DMS114 treated with DMSO at 0.1 percent for 48 hours (cell line): Measurements from ENCODE around the gene NAV2.
"Not testable (repeated sequence)": the region's sequence is repeated elsewhere in the genome, so short reads cannot be mapped to it uniquely, and the experiment has no call there.

Experiments used
- DNase-seq: peaks from one replicate; lab custom pipeline; 2025; ENCODE audit not compliant: unreplicated experiment; lab: John Stamatoyannopoulos, UW

The NAV2 gene

DNA sequence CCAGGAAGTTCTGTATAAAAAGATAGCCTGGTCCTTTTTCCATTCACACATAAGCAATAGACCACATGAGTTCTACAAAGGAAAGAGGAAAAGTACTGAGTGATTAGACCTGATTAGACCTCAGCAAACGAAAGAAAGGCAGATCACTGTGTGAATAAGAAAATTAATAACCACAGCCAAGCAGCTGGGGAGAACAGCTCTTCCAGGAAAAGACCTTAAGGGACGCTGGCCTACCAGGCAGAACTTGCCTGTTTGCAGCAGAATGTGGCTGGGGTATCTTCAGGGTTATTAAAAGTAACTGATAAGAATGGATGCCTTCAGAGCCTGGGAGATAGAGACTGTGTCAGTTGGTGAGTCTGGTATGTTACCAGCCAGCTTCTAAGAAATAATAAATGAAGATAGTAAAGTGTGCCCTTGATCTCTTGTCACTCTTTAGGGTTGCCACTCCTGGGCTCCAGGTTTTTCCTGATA lies 274.7 kb downstream of the NAV2 start:
- DNase-seq = no peak

DNA sequence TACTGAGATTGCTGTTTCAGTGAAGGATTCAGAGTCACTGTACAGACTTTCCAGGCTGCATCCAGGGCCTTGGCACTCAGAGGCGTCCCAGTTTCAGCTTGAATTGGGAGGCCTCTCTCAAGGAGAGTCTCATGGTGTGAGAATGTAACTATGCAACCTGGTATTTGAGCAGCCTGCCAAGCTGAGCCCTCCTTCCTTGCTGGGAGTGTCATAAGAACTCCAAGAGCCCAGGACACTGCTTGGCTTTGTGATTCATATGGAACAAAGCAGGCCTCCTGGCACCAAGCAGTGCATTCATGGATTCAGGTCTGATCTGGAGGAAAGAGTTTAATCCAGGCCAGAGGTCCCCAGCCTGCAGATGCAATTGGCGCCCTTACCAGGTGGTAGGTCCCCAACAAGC lies 276.0 kb downstream of the NAV2 start:
- no peak for DNase-seq

DNA sequence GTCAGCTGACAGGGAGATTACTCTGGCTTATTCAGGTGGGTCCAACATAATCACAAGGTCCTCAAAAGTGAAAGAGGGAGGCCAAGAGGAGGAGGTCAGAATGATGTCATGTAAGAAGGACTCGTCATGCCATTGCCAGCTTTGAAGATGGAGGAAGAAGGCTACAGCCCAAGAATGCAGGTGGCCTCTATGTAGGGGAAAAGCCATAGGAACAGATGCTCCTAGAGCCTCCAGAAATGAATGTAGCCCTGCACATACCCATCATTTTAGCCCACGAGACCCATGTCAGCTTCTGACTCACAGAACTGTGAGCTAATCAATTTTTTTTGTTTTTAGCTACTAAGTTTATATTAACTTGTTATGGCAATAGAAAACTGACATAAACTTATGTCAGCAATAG lies 276.6 kb downstream of the NAV2 start:
- DNase-seq = no peak

DNA sequence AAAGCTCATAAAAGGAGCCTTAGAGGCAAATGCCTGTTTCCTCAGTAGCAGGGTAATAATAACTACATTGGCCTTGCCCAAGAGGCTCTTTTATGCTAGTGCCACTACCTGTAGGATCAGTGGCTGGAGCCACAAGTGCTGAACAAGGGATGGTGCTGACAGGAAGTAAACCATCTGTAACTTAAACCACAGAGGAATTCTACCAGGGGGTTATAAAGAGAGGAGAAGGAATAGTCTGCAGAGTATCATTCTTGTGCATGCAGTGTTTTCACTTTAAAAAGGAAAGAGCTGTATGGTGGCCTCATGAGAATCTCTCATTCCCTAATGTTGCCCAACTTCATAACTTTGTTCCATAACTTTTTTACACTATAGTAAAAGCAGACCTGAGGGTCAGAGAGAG lies 279.5 kb downstream of the NAV2 start:
- DNase-seq = no peak

DNA sequence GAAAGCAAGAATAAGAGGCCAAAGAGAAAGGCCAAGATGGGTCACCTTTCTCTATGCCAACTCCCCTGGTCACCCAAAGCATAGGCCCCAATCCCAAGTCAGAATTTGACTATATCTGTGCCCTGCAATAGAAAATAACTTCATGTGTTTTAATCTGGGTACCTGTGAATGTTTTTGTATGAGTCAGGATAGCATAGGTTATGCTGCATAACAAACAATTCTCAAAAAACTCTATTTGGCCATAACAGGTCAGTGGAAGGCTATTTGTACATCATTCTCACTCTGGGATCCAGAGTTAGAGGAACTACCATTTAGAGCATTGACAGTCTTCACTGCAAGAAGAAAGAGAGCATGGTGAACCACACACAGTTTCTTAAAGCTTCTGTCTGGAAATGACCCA lies 280.4 kb downstream of the NAV2 start:
- no peak for DNase-seq

DNA sequence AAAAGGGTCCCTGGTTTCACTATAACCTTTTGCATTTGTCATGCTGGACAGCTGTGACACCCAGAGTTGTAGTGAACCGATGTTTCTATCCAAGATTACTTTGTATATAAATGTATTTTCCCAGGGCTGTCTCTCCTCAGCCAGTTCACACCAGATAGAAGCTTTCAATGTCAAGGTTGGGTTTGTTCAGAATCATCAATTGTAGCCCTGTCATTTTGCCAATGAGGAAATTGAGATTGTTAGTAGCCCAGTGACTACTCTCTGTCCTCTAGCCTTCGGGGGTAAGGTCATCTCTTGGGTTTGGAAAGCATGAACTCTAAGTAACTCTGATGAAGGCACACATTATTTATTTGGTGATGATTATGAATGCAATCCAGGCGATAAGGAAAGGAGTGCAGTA lies 282.0 kb downstream of the NAV2 start:
- no peak for DNase-seq

DNA sequence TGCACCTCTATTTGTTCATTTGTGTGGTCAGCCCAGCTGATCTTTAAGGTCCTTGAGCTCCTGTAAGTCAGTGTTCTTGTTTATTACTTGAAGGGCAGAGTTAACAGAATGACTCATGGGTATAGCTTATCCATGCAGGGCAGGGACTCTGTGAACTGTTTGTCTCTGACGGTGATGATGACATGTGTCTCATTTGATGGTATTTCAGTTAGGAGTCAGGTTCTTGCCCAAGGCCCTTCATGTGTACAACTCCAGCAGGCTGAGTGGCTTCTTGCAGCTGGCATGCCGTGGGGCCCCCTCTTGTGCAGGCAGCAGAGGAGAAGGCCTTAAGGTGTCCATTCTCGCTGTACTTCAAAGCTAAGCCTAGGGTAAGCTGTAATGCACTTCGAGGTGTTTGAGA lies 282.5 kb downstream of the NAV2 start:
- no peak for DNase-seq

DNA sequence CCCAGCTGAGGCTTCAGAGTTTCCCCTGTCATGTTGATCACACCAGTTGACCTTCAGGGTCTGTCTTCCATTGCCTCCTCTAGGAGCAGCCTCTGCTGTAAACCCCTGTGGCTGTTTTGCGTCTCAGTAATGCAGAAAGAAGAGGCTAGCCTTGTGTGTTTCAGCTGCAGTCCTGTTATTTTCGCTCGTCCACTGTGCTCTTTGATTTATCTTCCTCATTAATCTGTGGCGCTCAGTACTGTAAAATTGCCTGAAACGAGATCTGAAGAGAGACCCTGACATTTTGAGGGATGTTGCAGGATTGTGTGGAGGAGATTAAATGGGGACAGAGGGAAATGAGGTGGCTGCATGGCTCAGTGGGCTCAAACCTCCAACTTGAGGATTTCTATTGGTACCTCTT lies 283.9 kb downstream of the NAV2 start:
- DNase-seq = no peak

DNA sequence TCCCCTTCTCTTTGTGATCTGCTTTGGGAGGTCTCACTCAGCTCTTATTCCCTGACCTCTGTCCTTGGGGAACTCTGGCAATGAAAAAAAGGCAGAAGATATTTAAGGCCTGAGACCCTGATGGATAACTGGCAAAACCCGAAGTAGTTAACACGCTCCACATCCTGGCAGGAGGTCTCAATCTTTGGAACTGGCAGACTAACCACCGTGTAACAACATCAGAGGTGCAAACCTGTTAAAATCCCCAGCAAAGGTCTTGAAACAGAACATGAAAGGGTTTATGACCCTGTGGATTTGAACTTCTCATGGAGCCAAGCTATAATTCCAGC lies 287.3 kb downstream of the NAV2 start:
- DNase-seq = no peak

DNA sequence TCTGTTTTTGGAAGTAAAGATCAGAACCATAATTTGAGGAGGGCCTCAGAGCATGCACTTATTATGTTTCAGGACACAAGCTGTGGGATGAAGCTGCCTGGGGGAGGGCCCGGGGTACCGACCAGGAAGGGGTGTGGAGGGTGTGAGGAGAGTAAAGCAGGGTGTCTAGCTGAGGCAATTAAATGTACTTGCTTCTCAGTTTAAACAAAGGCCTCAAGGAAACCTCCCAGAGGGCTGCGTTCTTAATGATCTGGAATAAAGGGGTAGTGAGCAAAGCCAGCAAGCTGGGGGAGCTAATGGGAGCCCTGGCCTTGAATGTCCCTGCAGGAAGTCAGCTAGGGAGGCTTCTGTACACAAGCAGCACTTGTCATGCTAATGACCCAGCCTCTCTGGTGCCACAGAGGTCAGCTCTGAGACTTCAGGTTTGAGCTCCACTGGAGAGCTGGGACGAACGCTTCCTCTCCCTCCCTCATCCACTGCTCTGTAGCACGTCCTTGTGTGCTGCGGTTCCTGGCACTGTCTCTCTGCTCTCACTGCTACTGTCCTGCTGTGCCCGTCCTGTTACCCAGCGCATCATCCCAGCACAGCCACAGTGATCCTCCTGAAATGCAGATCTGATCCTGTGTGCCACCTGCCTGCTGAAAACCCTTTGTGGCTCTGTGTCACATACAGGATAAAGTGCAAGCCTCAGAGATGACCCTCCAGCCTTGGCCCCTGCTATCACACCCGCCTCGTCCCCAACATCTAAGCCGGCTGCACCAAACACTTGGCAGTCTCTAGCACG lies 287.9 kb downstream of the NAV2 start:
- DNase-seq = no peak

DNA sequence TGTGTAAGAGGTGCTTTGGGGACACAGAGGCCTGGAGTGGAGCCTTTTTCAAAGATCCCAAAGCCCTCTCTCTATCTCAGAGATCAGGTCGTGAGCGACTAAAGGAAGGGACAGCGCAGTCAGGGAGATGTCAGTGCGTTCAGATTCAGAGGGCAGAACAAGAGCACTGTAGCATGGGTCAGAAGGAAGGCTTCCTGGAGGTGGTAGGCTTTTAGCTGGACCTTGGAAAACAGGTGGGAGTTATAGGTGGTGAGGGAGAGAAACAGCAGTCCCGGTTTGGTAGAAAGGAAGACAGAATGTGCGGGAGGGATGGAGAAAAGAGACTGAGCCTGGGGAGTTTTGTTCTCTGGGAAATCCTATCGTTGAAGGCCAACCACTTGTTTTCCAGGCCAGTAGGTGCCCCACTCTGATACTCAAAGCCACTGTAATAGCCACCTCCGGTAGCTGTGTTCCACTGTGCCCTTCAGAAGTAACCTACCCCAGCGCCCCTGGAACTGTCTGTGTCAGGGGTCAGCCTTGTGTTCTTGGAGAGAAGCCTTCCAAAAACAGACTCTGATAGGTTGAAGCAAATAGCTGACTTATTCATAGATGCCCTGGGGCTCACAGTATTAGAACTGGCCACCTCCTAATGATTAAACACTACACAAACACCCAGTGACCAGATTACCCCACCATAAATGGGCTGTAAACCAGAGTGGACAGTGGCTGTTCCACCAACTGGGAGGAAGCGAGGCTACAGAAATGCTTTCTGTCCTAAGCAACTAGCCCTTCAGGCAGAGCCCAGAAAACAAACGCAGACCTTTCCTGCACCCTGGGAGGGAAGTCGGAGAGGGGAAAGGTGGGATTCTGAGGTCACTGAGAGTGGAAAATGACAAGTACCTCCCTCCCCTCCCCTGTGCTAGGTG lies 289.9 kb downstream of the NAV2 start:
- DNase-seq = no peak

DNA sequence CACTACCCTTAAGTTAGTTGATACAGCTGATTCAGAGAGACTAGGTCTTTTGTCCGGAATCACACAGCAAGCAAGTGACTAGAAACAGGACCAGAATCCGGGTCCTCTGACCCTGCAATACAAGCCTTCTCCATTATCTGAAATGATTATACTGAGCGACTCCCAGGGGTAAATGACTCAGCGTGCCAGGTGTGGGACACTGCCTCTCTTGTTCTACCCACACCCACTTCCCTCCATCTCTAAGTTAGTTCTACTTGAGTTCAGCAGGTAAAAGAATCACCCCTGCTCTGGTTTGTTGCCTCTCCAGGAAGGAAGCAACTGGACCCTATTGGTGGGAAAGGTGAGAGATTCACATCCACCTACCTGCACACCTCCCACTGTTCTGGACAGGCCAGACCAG lies 290.7 kb downstream of the NAV2 start:
- no peak for DNase-seq

DNA sequence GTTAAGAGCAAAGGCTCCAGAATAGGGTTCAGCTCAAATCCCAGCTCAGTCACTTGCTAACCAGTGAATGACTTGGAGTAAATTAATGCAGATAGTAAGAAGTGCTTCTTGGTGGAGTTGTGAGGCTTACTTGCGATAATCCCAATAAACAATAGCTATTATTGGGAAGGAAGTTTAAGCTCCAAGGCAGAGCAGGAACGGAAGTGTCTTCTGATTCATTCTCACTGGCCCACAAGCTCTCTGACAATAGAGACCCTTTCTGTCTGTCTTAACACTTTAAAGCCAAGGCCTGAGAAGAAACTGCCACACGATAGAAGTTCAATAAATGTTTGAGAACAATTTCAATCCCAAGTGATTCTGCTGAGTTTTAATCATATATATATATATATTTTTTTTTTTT lies 292.2 kb downstream of the NAV2 start:
- no peak for DNase-seq

DNA sequence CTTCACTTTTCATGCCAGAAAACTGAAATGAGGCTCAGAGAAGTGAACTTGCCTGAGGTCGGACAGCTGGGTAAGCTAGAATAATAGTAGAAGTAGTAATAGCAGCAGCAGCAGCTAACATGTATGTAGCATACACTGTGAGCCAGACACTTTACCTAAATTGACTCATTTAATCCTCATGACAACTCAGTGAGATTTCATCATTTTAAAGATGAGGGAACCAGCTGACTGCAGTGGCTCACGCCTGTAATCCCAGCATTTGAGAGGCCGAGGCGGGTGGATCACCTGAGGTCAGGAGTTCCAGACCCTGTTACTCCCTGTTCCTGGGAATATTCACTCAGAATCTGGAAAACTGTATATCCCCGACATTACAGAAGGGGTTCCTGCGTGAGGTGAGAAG lies 293.1 kb downstream of the NAV2 start:
- DNase-seq = no peak

DNA sequence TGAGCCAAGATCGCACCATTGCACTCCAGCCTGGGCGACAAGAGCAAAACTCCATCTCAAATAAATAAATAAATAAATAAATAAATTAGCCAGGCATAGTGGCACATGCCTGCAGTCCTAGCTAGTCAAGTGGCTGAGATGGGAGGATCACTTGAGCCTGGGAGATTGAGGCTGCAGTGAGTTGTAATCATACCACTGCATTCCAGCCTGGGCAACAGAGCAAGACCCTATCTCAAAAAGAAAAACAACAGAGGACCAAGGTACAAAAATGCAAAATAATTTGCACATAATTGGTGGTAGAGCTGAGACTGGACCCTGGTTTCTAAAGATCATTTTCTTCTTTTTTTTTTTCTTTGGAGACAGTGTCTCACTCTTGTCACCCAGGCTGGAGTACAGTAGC lies 294.0 kb downstream of the NAV2 start:
- not testable (repeated sequence) for DNase-seq

DNA sequence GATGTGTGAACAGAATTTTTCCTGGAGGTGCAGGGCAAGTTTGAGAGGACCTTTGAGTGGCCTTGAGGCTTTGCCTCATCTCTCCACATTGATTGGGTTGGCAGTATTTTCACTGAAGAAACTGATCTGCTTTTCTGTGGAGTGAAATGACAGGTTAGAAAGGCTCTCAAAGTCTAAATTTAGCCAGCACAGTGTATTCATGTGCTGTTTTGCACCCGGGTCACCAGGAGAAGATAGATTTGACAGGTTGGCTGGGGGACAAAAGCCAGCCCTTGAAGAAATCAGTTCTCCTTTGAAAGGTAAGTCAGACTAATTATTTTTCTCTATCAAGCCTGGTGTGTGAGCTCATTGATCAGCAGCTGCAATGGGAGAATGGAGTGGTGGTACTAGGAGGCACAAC lies 294.7 kb downstream of the NAV2 start:
- DNase-seq = no peak

DNA sequence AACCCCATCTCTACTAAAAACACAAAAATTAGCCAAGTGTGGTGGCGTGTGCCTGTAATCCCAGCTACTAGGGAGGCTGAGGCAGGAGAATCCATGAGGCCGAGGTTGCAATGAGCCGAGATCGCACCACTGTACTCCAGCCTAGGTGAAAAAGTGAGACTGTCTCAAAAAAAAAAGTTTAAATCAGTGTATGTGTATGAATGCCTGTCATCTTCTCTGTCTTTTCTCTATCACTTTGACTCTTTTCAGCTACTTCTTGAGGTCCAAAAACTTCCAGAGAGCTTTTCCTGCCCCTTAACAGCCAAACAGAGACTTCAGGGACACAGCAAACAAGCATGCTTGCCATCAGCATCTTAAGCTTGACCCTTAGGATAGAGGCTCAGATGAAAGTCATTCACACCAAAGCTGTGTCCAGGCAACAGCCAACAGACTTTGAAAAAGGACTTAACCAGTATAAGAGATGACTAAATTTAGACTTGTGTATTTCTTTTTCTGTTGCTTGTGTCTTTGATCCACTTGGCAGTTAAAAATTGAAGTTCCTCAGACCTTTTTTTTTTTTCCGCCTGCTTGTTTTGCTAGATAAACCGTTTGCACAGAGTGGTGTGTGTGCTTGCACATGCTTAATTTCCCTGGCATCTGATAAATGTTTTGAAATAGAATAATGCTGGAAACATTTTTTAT lies 295.7 kb downstream of the NAV2 start:
- DNase-seq = no peak

DNA sequence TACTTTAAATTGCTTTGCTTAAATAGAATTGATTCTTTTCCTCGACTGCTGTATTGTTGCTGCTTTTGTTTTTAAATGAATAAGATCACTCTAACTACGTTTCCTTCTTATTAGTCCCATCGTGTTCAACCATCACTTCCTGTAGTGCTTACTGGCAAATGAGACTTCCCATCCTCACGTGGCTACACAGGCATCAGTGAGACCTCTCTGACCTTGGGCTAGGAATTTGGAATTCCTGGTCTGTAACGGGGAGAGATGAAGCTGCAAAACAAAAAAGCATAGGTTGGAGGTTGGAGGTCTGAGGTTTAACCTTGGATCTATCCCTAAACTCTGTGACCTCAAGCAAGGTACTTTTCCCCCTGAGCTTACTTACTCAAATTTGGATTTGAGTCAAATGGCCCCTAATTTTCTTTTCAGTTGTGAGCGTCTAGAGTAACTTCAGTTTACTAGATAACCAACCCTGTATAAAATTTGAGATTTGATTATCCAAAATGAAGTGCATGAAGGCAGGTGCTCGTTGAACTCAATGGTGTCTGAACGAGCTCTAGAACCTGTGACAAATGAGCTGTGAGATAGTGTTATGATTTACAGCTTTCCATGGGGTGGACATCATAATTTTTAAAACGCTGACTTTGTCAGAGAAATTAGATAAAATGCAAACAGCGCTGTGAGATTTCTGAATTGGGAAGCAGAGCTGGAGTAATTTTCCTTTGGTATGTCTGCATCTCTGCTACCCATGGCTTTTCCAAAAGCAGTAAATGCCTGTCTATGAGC lies 296.4 kb downstream of the NAV2 start:
- no peak for DNase-seq

DNA sequence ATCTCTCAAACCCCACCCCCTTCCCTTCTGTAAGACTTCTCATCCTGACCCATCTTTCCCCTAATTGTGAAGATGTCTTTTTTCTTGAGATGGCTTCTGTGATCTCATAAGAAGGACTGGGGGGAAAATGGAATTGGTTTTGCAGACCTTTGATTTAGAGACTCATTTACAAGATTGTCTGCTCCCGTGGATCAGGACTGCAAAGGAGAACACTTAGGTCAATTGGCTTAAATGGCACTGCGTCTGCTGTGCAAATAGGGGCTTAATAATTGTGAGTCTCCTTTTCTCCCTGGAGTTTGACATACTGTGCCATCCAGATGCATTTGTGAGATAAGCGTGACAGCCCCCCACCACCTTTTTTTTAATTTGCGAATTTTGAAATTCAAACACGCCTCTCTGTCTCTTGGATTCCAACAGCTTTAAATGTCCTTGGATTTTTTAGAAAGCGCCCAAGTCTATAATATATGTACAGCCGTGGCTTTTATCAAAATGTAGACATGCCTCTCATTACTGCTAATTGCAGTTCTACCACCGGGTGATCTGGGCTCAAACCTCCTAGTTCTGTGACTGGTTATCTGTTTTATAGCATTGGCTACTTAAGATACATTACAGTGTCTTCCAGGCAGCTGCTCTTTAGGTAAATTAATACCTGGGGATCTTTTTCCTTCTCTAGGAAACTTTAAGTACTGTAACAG lies 297.7 kb downstream of the NAV2 start:
- DNase-seq = no peak

DNA sequence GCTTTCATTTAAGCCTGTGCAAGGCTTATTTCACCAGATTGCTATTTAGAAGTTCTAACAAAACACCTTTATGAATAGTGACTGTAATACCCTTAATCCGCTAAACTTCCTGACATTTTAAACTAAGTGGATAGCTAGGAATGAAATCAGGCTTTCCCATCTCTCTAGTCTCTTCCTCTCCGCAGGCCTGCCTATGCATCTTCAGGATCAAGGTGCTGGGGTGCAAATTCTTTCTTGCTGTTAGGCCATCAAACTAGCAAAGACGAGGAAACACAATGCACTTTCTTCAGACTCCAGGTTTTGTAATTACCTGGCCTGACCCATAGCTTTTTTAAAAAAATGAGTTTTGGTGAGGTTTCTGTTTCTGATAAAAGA lies 298.2 kb downstream of the NAV2 start:
- DNase-seq = no peak
